ENCODE results near the gene PRPS1.
"Not testable (repeated sequence)": the region's sequence is repeated elsewhere in the genome, so short reads cannot be mapped to it uniquely, and the experiment has no call there.

The PRPS1 gene

DNA sequence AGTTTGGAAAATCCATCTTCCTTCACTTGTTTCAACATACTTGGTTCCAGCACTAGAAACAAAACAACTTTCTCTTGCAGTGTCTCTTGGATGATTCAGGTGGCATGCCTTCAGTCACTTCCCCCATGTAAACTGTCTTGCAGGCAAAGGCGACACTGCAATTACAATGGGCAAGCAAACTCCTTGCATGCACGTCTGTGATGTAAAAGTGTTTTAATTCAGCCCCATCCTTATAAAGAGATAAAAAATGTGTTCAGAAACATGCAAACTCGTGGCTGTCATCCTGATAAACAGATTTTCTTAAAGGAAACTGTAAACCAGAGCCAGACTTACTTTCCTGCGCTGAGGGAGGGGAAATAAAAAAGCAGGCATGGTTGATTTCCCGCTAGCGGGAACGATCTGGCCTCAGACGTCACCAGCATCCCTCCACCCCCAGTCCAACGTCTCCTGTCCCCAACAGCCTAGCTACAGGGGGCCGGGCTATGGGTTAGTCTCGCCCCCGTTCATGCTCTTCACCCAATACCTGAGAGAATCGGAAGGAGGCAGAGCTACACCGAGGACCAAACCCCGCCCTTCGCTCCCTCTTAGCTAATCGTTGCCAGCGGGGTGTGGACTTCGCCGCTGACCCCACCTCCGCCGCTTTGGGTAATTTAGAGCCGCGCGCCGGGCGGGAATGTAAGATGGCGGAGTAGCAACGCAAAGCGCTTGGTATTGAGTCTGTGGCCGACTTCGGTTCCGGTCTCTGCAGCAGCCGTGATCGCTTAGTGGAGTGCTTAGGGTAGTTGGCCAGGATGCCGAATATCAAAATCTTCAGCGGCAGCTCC, at the start of gene PRPS1:
TSS of gene PRPS1 (plus strand) at position 673 of the 824 bp plus-strand sequence. CDS start at position 792, 119 bp downstream.
- DNase-seq (ENCODE audit: low read depth), result peak; percentile 94

DNA sequence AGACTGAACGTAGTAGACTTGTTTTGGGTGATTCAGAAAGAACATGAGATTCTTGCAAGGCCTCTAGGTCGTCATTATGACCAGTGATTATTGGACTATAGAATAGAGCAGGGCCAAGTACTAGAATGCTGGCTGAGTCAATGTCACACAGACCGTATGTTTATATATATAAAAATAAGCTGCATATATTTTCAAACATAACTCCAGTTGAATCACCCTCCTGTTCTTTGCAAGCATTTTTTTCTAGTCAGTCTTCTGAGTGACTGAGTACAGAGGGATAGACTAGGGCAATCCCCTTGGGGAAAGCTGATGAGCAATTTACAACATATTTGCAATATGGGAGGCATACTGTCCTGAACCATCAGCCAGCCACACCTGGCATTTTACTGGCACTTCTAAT, 48.4 kb upstream of the PRPS1 start:
- DNase-seq (ENCODE audit: low read depth), result peak; percentile 60

- no peak for DNase-seq (ENCODE audit: low read depth)
These were observed 46.4 kb upstream of the PRPS1 start for GRCh38 chrX:107581923-107582322.

- DNase-seq (ENCODE audit: low read depth), result no peak
These were observed 39.1 kb upstream of the PRPS1 start for GRCh38 chrX:107589243-107589642.

DNA sequence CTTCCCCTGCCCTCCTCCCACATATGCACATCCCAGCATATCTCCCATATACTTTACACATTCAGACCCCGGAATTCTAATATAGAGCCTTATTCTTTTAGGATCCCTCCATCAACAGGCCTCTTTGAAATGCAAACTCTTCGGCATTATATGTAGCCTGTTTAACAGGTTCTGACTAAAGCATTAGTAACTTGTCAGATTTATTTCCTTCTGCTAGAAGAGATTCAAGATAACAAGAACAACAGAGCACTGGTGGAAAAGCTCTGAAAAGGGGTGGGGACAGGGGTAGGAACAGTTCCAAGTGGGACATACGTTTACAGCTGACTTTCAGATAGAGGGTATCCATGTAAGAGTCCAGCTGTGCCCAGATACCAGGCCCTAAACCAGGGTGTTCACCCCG, 31.7 kb upstream of the PRPS1 start:
- no peak for DNase-seq (ENCODE audit: low read depth)

DNA sequence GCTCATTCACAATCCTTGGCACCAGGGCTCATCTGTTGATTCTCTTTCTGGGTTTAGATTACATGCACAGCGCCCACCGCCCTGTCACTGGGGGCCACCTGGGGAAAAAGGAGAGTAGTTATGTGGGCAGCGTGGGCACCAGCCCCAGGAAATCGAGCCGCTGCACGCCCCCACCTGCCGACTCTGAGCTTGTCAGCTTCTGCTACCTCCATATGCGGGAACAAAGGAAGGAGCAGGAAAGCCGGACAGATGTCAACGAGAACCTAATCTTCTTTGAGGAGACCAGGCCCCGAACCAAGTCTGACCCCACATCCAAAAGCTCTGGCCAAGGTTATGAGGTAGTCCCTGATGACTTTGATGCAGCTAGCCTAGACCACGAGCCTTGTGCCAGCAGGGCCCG, 31.0 kb upstream of the PRPS1 start:
- no peak for DNase-seq (ENCODE audit: low read depth)

DNA sequence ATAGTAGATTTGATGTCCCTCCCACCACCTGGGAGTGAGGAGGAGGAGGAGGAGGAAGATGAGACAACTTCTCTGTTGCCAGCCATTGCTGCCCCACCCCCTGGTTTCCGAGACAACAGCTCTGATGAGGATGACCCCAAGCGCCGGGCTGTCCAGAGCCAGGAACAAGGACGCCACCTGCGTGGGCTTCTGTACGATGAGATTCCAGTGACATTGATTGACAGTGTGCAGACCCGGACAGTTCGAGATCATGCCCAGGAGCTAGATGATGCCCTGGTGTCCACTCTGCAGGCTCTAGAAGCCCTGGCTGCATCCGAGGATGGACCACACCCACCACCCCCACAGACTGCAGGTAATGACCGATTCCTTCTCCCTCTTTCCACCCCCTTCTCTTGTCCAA, 30.5 kb upstream of the PRPS1 start:
- no peak for DNase-seq (ENCODE audit: low read depth)

DNA sequence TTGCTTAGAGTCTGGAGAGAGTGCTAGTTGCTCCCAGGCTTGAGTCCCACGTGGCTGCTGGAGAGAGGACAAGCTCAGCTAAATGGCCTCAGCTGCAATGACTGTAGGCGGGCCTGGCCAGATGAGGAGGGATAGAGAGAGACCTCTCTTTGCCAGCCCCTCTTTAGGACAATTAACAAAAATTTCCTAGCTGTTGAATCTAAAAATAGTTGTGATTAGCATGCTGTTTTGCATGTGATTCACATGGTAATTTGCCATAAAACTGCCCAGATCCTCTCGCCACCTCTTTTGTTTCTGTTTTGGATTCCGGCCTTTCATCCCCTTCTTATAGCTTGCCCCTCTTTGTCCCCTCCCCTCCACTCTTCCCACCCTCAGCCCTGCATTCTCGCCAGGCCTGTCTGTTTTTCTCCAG, 28.9 kb upstream of the PRPS1 start:
- no peak for DNase-seq (ENCODE audit: low read depth)

- no peak for DNase-seq (ENCODE audit: low read depth)
These were observed 27.9 kb upstream of the PRPS1 start for GRCh38 chrX:107600366-107600765.

DNA sequence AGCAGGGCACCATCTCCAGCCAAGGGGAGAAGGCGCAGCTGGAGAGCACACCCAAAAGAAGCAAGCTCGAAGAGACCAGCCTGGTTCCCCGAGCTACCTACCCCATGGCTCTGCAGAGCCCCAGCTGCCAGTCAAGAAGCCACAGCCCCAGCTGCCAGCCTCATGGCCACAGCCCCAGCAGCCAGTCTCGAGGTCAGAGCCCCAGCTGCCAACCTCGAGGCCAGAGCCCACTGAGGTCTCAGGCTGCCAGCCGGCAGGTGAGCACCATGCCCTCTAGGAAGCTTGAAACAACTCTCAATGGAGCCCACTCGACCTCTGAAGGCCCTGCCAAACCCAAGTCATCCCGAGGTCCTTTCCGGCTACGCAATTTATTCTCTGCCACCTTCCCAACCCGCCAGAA, 27.0 kb upstream of the PRPS1 start:
- no peak for DNase-seq (ENCODE audit: low read depth)

DNA sequence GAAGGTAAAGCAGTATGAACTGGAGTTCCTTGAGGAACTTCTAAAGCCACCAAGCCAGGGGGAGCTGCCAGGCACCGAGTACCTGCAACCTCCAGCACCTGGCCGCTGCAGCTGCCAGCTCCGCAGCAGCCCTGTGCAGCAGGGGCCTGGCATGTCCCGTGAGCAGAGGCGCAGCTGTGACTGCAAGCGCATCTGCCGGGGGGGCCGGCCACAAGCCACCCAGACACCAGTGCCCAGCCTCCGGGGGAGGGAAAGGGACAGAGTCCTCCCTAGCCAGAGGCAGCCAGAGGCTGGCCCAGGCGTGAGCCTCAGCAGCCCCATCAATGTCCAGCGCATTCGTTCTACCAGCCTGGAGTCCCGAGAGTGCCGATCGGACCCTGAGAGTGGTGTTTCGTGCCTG, 26.6 kb upstream of the PRPS1 start:
- no peak for DNase-seq (ENCODE audit: low read depth)

DNA sequence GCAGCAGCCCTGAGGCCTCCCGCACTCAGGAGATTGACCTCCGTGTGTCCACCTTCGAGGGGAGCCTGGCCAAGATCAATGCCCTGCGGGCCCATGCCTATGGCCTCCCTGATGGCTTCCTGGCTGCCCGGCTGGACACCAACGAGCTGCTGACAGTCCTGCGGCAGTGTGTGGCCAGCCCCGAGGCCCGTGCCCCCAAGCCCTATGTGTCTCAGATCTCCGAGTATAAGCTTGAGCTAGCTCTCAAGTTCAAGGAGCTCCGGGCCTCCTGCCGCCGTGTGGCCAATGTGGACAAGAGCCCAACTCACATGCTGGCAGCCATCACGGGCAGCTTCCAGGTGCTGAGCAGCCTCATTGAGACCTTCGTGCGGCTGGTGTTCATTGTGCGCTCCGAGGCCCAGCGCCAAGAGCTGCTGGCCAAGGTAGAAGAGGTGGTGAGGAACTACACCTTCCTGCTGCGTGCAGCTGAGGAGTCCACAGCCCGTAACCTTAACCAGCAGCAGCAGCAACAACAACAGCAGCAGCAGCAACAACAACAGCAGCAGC, 25.5 kb upstream of the PRPS1 start:
- DNase-seq (ENCODE audit: low read depth), result no peak

DNA sequence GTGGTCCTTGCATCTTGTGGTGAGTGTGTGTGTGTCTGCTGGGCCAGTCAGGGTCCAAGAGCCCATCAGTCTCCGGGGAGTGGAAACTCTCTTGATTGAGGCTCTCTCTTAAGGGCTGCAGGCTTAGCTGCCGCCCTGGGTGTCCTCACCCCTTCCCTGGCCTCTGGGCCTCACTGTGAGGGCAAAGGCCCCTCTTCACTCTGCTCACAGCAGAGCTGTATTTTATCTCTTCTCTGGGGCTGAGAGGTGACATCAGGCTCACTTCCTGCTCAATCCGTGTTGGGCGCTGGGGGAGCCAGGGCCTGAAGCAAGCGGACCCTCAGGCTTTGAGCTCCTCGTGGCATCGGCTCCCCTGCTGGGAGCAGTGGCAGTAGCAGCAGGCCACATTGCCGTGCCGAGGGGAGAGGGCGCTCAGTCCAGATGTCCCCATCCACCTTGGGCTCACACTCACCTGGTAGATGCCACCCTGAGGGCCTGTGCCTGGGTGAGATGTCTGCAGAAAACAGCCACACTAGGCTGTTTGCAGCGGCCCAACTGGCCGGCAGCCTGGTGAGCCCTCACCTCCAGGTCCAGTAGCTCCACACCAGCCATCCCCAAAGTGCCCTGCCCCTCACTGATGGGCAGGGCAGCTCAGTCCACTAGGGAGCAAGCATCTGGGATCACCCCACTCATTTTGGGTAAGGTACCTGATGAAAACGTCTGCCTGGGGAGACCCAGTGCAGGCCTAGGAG, 24.7 kb upstream of the PRPS1 start:
- DNase-seq (ENCODE audit: low read depth), result no peak

- DNase-seq (ENCODE audit: low read depth), result not testable (repeated sequence)
These were observed 19.2 kb upstream of the PRPS1 start for GRCh38 chrX:107609061-107609460.

GRCh38 chrX:107610667-107611066, 17.6 kb upstream of the PRPS1 start:
- no peak for DNase-seq (ENCODE audit: low read depth)

GRCh38 chrX:107619885-107620322, 8.4 kb upstream of the PRPS1 start:
- DNase-seq (ENCODE audit: low read depth), result peak; percentile 46

DNA sequence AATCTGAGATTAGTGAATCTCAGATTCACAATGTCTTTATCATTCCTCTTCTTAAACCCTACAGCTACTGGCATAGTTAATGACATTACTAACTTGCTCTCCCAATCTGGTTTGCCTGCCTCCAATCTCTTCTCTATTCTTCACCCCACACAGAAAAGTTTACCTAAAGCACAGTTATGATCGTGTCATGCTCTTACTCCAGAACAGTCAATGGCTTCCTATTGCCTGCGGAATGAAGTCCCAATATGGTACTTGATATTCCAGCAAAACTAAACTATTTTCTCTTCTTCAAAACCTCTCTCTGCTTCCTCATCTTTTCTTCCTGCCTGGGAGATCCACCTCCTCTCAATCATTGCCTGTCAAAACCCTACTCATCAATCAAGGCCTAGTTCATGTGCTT, 3.4 kb upstream of the PRPS1 start:
- DNase-seq (ENCODE audit: low read depth), result no peak

- no peak for DNase-seq (ENCODE audit: low read depth)
These were observed 2.6 kb upstream of the PRPS1 start for GRCh38 chrX:107625739-107626138.

DNA sequence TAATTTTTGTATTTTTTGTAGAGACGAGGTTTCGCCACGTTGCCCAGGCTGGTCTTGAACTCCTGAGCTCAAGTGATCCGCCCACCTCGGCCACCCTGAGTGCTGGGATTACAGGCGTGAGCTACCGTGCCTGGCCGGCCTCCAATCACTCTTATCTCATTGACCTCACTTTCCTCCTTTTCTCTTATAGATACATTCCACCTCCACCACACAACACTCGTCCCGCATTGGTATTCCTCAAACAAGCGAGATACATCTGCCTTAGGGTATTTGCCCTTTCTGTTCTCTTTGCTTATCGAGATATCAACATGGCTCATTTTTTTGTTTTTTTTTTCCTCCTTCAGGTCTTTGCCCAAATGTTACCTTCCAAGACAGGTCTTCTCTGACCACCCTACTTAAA, 1.8 kb upstream of the PRPS1 start:
- no peak for DNase-seq (ENCODE audit: low read depth)

- DNase-seq (ENCODE audit: low read depth), result no peak
These were observed 1.4 kb upstream of the PRPS1 start for GRCh38 chrX:107626916-107627315.

DNA sequence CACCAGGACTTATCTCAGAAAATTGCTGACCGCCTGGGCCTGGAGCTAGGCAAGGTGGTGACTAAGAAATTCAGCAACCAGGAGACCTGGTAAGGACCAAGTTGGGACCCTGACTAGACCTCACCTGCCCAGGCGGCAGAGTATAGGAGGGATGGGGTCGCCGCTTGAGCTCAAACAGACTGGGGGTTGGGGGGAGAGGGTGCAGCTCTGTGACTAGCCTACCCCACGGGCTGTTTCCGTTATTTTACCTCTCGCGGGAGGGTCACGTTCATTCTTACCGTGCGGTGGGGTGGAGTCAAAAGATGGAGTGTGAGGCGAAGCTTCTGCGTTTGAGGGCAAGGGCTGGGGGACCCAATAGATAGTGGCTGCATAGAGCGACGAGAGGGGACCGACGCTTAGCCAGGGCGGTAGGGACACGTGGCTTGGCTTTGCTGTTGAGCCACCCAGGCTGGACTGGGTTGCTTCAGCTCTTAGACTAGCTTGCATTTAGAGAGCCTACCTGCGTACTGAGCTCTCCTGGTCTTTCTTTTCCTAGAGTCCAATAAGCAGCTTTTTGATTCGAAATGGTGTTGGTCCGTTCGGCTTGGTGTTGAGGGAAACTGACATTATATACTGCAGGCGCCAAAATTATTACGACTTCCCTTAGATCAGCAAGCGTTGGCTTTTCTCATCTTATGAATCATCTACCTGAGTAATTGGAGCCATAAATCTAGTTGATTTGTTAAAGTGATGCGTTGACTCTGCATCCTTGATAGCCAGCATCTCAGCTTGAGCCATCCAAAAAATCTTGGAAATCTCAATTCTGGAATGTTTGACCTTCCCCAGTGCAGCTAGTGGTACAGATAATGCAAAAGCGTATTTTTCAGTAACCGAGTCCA, 591 bp downstream of the PRPS1 start:
- peak; percentile 37 for DNase-seq (ENCODE audit: low read depth)

- peak; percentile 39 for DNase-seq (ENCODE audit: low read depth)
These were observed 1.2 kb downstream of the PRPS1 start for GRCh38 chrX:107629540-107629909.

Data from iris pigment epithelial cell (primary cell).